Cardiac septum (tissue), 1 donor: Measurements from ENCODE around the gene HCCS. TPM values are rescaled to one million over a fixed set of nuclear protein-coding genes. Genes with fewer than 3 reads are reported as not detected.

ENCODE experiments used
- DNase-seq: peaks from one replicate; pipeline ENCODE4 v3.0.0-alpha.2; 2020; ENCODE audit warnings: low spot score
- intact Hi-C: fragments of 100-400 bp; cut with DNase I; formaldehyde crosslinking; loops from one replicate; pipeline ENCODE4 v1.14.0; 2022
- total RNA-seq: library from RNA; stranded (reverse); fragmentation: NEBNext Ultra II Directional; extraction: Animal tissue kit (Norgen Biotek cat#: 25700); gene quantifications from one replicate; pipeline ENCODE4 v1.2.1, GENCODE V29; 2021
- donor health status: DM: no; HTN: no; CAD: no.

The HCCS gene
- total RNA-seq, 1 donor from 2014 or later, result 56.0 TPM

GRCh38 chrX:11172415-11172814, 61.3 kb downstream of the HCCS start:
- no peak for DNase-seq
- intact Hi-C loops, result no loop called here

Other genes starting within 250 kb of the HCCS start
- not detected for gene AMELX, start 182.1 kb downstream of the HCCS start, total RNA-seq